Transverse colon (tissue), 4 donors: Measurements from ENCODE around the gene SMPD2. TPM values are rescaled to one million over a fixed set of nuclear protein-coding genes. Genes with fewer than 3 reads are reported as not detected.

Experiments
- DNase-seq: peaks from one replicate; pipeline ENCODE4 v3.0.0-alpha.2; 2019
- H3K27ac ChIP-seq, 4 donors: fragments of 200-600 bp; sonication (generic); 2 replicates each; pipeline ENCODE4 v1.5.1; 2016 to 2018; ENCODE audit warnings: inconsistent platforms in 4 of 4
- H3K27me3 ChIP-seq: fragments of 200-600 bp; sonication (generic); 2 replicates; pipeline ENCODE4 v1.5.1; 2017; ENCODE audit warnings: inconsistent platforms
- H3K36me3 ChIP-seq, 4 donors: fragments of 200-600 bp; sonication (generic); 2 replicates each; pipeline ENCODE4 v1.5.1; 2017 to 2019; ENCODE audit warnings: inconsistent platforms in 4 of 4
- H3K4me1 ChIP-seq, 4 donors: fragments of 200-600 bp; sonication (generic); 2 replicates each; pipeline ENCODE4 v1.5.1; 2017 to 2020; ENCODE audit warnings: inconsistent platforms in 4 of 4
- H3K4me3 ChIP-seq, 4 donors: fragments of 200-600 bp; sonication (generic); 1 replicate in 1 of 4; 2 replicates in 3 of 4; pipeline versions ENCODE4 v1.5.1 to v1.6.1; 2017 to 2019; ENCODE audit warnings: inconsistent platforms in 4 of 4
- H3K9me3 ChIP-seq, 2 donors: fragments of 200-600 bp; sonication (generic); 2 replicates each; pipeline ENCODE4 v1.5.1; 2017 to 2019; ENCODE audit warnings: inconsistent platforms in 2 of 2
- CTCF ChIP-seq, 5 experiments: fragments of 200-600 bp in 3 of 5; fragments of 450-650 bp in 2 of 5; sonication (generic) in 3 of 5; IDR thresholded peaks; 1 replicate in 2 of 5; 2 replicates in 3 of 5; pipeline ENCODE4 v1.5.1; 2016 to 2017; ENCODE audit warnings: antibody characterized with exemption in 5 of 5, inconsistent platforms in 3 of 5, mild to moderate bottlenecking in 2 of 5, moderate library complexity in 1 of 5
- EP300 ChIP-seq: sonication (generic); formaldehyde crosslinking; IDR thresholded peaks from one replicate; pipeline ENCODE4 v1.6.1; 2017; ENCODE audit warnings: antibody characterized with exemption, low read depth
- POLR2A ChIP-seq: fragments of 450-650 bp; IDR thresholded peaks from one replicate; pipeline ENCODE4 v1.6.1; 2016; ENCODE audit warnings: antibody characterized with exemption, mild to moderate bottlenecking, moderate library complexity
- POLR2AphosphoS5 ChIP-seq, 3 donors: sonication (generic); formaldehyde crosslinking; IDR thresholded peaks; one replicate each; pipeline ENCODE4 v1.6.1; 2016; ENCODE audit warnings: antibody characterized with exemption in 3 of 3
- WGBS, 2 donors: methylation state at CpG; one replicate each; pipeline ENCODE4 v1.1.5; 2018; ENCODE audit warnings: low coverage in 1 of 2; 5-methylcytosine and 5-hydroxymethylcytosine counted together
- in situ Hi-C, 4 donors: fragments of 200-750 bp; cut with MboI; loops; one replicate each; pipeline versions ENCODE4 v1.15.0 to v1.15.1; 2017; ENCODE audit warnings: low sequenced_read_pairs in 3 of 4, low pct_ligation_motif_present in 1 of 4, low pct_unique_long_range_greater_than_20kb in 1 of 4
- intact Hi-C: fragments of 100-400 bp; cut with DNase I; formaldehyde crosslinking; loops from one replicate; pipeline ENCODE4 v1.15.1; 2023; ENCODE audit warnings: low total_unique reads
- total RNA-seq, 4 donors: library from RNA; depleted of rRNA; stranded (reverse); fragments of >200 nt; gene quantifications; one replicate each; pipeline ENCODE4 v1.1.0, GENCODE V29; 2016

The SMPD2 gene
- total RNA-seq, 4 donors from 2014 or later, result 9.4 to 34.5 (median 30.3) TPM

GRCh38 chr6:109446541-109446940 is 6.0 kb downstream of the SMPD2 start:
- 74% methylated on average over 8 of the region's 8 CpGs; no CpG with 5 or more reads in 1 of the 2 donors for WGBS, 2 donors
- no peak for DNase-seq
- no peaks in the 10 kb centered on the region for H3K9me3 ChIP-seq
- H3K27me3 ChIP-seq, result no peaks in the 10 kb centered on the region
- H3K36me3 ChIP-seq, result no peaks in the 10 kb centered on the region
- TF ChIP-seq POLR2AphosphoS5 (IDR thresholded peaks at IDR 0.05) (no peak), POLR2A (no peak), CTCF (IDR thresholded peaks at IDR 0.05) (no peak), EP300 (no peak)
- H3K27ac ChIP-seq, result no peak overlapping the region
- intact Hi-C loops, result no loop called here
- H3K4me3 ChIP-seq, result no peak overlapping the region
- in situ Hi-C loops, result loop anchor here in 1 of 4 donors (25.0 kb wide), 1 partner anchor 241 kb away; the partner anchor contains the start of genes AK9 and FIG4
- peaks cover 0 to 16% (median 6%) of the 10 kb centered on the region in 4 donors for H3K4me1 ChIP-seq

DNA sequence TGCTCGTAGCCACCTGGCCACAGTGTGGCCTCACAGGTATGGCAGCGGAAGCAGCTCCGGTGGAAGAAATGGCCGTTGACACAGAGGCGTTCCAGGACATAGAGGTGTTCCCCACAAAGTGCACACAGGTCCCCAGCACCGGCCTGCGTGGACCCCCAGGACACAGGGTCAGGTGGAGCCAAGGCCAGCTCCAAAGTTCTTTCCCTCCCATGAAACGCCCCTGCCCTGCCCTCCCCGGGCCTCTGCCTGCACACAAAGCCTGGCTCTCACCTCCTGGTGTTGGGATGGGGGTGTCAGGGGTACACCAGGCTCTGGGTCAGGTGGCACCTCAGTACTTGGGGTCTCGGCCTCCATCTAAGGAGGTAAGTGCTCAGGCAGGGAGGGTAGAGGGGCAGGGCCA is 6.6 kb downstream of the SMPD2 start:
- WGBS, 2 donors, result 79% methylated on average over 10 of the region's 10 CpGs; no CpG with 5 or more reads in 1 of the 2 donors

DNA sequence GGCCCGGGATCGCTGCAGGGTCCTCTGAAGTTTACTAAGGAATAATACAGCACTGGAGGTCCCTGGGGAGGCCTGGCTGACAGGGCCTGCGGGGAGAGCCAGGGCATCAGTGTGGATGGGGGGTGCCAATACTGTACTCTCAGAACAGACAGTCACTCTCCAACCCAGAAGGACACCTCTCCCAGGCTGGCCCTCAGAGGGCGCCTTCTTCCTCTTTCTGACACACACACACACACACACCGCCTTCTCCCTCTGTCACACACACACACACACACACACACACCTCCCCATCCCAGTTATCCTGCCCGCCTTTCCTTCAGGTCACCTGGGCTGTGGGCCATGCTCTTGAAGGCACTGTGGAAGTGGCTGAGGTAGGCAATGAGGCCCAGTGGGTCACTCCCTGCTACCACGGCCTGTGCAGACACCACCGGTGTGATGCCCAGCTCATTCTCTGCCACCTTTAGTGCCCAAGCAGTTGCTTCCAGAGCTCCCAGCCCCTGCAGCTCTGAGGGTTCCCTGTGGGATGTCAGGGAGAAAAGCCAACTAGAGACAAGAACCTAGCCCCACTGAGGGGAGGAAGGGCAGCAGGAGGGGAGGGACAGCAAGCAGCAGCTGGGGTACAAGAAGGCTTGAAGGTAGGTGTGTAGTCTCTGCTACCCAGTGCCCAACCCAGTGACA is 7.5 kb downstream of the SMPD2 start:
- in situ Hi-C loops, result loop anchor here in 1 of 4 donors (25.0 kb wide), 1 partner anchor 239 kb away; the partner anchor contains the start of genes AK9 and FIG4
- no peak overlapping the region for H3K27ac ChIP-seq
- H3K4me1 ChIP-seq, result peaks cover 0 to 7% (median 0%) of the 10 kb centered on the region in 4 donors
- intact Hi-C loops, result loop anchor here (1.0 kb wide), 1 partner anchor 31 kb away; no protein-coding TSS in a partner anchor
- H3K9me3 ChIP-seq, result no peaks in the 10 kb centered on the region
- TF ChIP-seq POLR2A (no peak), CTCF (IDR thresholded peaks at IDR 0.05) (no peak), POLR2AphosphoS5 (IDR thresholded peaks at IDR 0.05) (no peak), EP300 (no peak)
- no peak overlapping the region for H3K4me3 ChIP-seq
- WGBS, 2 donors, result 78% methylated on average over 8 of the region's 8 CpGs; no CpG with 5 or more reads in 1 of the 2 donors
- DNase-seq, result no peak
- no peaks in the 10 kb centered on the region for H3K27me3 ChIP-seq
- no peaks in the 10 kb centered on the region for H3K36me3 ChIP-seq

More for the DNA sequence above, 6.6 kb downstream of the SMPD2 start:
- intact Hi-C loops, result no loop called here
- no peaks in the 10 kb centered on the region for H3K36me3 ChIP-seq
- no peaks in the 10 kb centered on the region for H3K9me3 ChIP-seq
- peaks cover 0 to 11% (median 1%) of the 10 kb centered on the region in 4 donors for H3K4me1 ChIP-seq
- in situ Hi-C loops, result loop anchor here in 1 of 4 donors (25.0 kb wide), 1 partner anchor 240 kb away; the partner anchor contains the start of genes AK9 and FIG4
- no peak for DNase-seq
- H3K4me3 ChIP-seq, result no peak overlapping the region
- no peak for TF ChIP-seq POLR2A
- no peak for TF ChIP-seq POLR2AphosphoS5 (IDR thresholded peaks at IDR 0.05)
- no peak for TF ChIP-seq CTCF (IDR thresholded peaks at IDR 0.05)
- no peak for TF ChIP-seq EP300
- H3K27ac ChIP-seq, result no peak overlapping the region
- no peaks in the 10 kb centered on the region for H3K27me3 ChIP-seq

DNA sequence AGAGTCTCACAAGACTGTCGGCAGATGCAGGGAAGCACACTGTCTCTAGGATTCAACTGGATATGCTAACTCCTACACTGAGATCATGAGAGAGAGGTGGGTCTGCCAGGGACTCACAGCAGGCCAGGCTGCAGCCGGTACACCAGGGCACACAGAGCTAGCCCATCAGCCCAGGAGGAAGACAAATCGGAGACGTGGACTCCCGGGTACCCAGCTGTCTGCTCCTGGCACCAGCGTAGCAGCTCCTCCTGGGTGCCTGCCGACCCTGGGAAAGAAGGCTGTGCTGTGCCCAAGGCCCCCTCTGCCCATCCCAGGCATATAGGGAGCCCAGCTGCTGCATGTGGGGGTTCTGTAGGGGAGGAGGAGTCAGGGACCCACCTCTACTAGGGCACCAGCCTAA is 8.1 kb downstream of the SMPD2 start:
- DNase-seq, result no peak
- TF ChIP-seq POLR2A (no peak), POLR2AphosphoS5 (IDR thresholded peaks at IDR 0.05) (no peak)
- Histone ChIP-seq H3K27me3 (no peaks in the 10 kb centered on the region), H3K27ac (no peak overlapping the region), H3K9me3 (no peaks in the 10 kb centered on the region), H3K4me1 (peaks cover 0 to 7% (median 2%) of the 10 kb centered on the region in 4 donors), H3K4me3 (no peak overlapping the region), H3K36me3 (no peaks in the 10 kb centered on the region)
- 71% methylated on average over 7 of the region's 7 CpGs; no CpG with 5 or more reads in 1 of the 2 donors for WGBS, 2 donors
- in situ Hi-C loops, result loop anchor here in 1 of 4 donors (25.0 kb wide), 1 partner anchor 239 kb away; the partner anchor contains the start of genes AK9 and FIG4
- intact Hi-C loops, result loop anchor here (1.0 kb wide), 1 partner anchor 31 kb away; no protein-coding TSS in a partner anchor
